Stimulated activated CD8-positive, alpha-beta memory T cell treated with anti-CD3 and anti-CD28 coated beads, Interleukin-7, amount 100 ng/mL, for 48 hours (primary cell): ENCODE results near the gene EMCN.

Experiments used
- DNase-seq, 2 donors: peaks; one replicate each; pipeline ENCODE4 v3.0.0-alpha.2; 2020; ENCODE audit warnings: low read depth in 1 of 2; ENCODE audit errors: extremely low read depth in 1 of 2

EMCN gene

GRCh38 chr4:100494166-100494565 lies 23.7 kb downstream of the EMCN start:
- no peak for DNase-seq

GRCh38 chr4:100493756-100494155 lies 24.1 kb downstream of the EMCN start:
- no peak for DNase-seq

- no peak for DNase-seq
Observed at GRCh38 chr4:100492129-100492528, 25.7 kb downstream of the EMCN start.

GRCh38 chr4:100489305-100489704 lies 28.5 kb downstream of the EMCN start:
- no peak for DNase-seq

- no peak for DNase-seq
Observed at GRCh38 chr4:100486496-100486895, 31.3 kb downstream of the EMCN start.

GRCh38 chr4:100483796-100484195 lies 34.0 kb downstream of the EMCN start:
- DNase-seq, result no peak

GRCh38 chr4:100479971-100480370 lies 37.9 kb downstream of the EMCN start:
- no peak for DNase-seq

- no peak for DNase-seq
Observed at GRCh38 chr4:100469555-100469954, 48.3 kb downstream of the EMCN start.

- DNase-seq, result no peak
Observed at GRCh38 chr4:100466501-100466900, 51.3 kb downstream of the EMCN start.

GRCh38 chr4:100461807-100462605 lies 55.8 kb downstream of the EMCN start:
- DNase-seq, result no peak

GRCh38 chr4:100450449-100450848 lies 67.4 kb downstream of the EMCN start:
- no peak for DNase-seq

- no peak for DNase-seq
Observed at GRCh38 chr4:100431416-100431815, 86.4 kb downstream of the EMCN start.

GRCh38 chr4:100430451-100430850 lies 87.4 kb downstream of the EMCN start:
- DNase-seq, result no peak

GRCh38 chr4:100429616-100430015 lies 88.2 kb downstream of the EMCN start:
- no peak for DNase-seq

GRCh38 chr4:100428051-100428450 lies 89.8 kb downstream of the EMCN start:
- DNase-seq, result no peak

- no peak for DNase-seq
Observed at GRCh38 chr4:100424376-100424775, 93.4 kb downstream of the EMCN start.

GRCh38 chr4:100422894-100423293 lies 94.9 kb downstream of the EMCN start:
- no peak for DNase-seq

- no peak for DNase-seq
Observed at GRCh38 chr4:100421361-100421978, 96.4 kb downstream of the EMCN start.

GRCh38 chr4:100420571-100420970 lies 97.3 kb downstream of the EMCN start:
- no peak for DNase-seq

GRCh38 chr4:100417565-100417964 lies 100.3 kb downstream of the EMCN start:
- DNase-seq, result no peak

- no peak for DNase-seq
Observed at GRCh38 chr4:100414016-100414790, 103.6 kb downstream of the EMCN start.

GRCh38 chr4:100391863-100392262 lies 126.0 kb downstream of the EMCN start:
- DNase-seq, result no peak
